GM19025 (cell line): ENCODE data around the gene ZBTB7C.

Experiments used
- ATAC-seq: cut with Tn5 transposase; IDR thresholded peaks from one replicate; pipeline ENCODE4 v1.9.1; 2021; ENCODE audit warnings: mild to moderate bottlenecking, low read depth, moderate library complexity; ENCODE audit not compliant: unreplicated experiment

Gene ZBTB7C

DNA sequence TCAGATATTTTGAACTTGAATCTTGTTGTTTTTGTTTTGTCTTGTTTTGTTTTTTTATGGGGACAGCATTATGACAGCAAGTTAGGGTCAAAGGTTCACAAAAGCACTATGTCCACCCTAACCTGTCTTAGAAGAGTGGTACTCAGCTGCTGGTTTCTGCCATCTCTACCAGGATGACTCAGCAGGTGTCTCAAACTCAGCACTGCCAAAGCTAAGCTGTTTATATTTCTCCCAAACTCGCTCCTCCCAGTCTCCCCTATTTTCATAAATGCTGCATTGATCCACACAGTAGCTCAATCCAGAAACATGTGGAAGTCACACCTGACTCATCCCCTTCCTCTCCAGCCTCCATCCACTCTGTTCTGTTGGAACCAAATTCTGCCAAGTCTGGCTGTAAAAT is 134.9 kb downstream of the ZBTB7C start:
- no peak for ATAC-seq

DNA sequence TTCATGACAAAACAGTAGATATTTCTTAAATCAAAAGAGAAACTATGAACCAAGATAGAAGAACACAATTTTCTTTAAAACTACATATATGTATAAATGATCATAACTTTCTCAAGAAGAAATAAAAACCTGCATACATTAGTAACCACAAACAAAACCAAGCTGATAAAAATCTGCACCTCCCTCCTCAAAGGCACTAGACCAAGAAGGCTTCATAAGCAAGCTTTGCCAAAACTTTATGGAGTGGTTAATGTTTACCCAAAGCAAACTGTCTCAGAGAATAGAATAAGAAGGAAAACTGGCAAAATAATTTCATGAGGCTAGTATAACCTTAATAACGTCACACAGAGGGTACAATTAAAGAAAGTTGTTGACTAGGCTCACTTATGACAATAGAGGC is 138.3 kb downstream of the ZBTB7C start:
- no peak for ATAC-seq

DNA sequence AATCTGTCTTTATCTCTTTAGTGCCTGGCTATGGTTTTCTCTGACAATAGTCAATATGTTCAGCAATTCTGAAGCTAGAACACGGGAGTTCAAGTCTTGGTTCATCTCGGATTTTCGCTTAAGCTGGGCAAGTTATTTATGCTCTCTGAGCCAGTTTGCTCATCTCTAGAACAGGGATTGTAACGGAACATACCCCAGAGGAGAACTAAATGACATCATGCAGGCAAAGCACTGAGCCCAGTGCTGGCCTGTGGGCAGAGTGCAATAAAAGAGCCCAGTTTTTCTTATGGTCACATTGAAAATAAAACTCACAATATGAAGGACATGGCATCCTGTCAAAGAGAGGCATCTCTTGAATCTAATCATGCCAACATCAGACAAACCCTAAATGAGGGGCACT is 143.9 kb downstream of the ZBTB7C start:
- no peak for ATAC-seq

DNA sequence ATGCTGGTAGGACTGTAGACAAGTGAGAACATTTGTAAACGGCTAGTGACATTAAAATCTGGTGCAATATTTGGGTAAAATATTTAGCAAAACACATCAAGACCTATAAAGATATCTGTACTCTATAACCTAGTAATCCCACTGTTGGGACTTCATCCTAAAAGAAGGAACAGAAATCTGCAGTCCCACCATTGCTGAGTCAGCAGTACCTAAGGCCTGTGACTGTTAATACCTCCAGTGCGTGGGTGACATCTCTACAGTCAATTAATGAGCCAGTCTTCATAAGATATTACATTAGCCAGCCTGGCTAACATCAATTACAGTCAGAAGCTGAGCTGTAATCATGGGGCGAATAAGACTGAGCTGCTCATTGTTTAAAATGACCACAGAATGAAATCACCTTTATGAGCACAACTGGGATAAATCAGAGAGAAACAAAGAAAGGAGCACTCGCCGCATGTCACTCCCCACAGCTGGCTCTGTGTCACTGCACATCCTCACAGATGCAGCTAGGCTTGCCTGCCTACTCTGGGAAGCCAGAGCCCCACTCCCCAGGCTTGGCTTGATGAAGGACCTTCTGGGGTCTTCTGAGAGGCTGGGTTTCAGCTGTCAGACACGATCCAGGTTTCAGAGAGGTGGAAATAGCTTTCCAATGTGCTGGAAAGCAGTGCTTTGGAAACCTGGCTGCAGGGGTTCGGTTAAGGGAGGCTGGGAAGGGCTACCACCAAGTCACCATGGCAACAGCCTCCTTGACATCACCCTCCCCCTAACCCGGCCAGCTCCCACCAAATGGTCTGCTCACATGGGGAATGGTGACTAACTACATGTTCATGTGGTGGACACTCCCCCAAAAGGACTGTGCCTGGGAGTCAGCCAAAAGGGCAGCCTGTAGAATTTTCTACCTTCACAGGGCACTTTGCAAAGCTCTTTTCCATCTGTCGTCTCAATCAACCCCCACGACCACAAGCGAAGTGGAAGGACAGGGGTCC is 145.0 kb downstream of the ZBTB7C start:
- ATAC-seq: no peak

DNA sequence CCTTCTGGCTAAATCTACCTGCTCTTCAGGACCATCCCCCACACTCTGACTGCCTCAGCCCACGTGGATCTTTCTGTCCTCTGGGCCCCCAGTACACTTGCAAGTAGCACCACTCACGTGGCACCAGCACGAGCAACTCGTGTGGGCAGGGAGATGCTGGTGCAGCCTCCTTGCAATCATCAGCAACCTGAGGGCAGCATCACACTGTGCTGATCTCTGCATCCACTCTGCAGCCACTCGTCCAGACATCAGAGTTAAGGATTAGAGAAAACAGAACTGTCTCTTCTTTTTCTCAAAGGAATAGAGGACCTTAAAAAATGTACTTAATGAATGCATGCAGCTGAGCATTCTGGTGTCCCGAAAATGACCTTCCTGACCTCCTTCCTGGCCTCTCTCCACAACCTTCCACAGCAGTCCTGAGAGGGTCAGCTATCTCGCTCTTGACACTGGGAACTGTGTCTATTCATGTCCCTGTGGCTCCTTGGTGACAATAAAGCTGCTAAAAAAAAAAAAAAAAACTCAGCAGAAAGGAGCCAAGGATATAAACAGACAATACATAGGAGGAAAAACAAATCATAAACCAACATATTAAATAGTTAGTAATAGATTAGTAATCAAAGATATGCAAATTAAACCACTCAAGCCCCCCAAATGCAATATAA is 145.9 kb downstream of the ZBTB7C start:
- ATAC-seq: no peak

DNA sequence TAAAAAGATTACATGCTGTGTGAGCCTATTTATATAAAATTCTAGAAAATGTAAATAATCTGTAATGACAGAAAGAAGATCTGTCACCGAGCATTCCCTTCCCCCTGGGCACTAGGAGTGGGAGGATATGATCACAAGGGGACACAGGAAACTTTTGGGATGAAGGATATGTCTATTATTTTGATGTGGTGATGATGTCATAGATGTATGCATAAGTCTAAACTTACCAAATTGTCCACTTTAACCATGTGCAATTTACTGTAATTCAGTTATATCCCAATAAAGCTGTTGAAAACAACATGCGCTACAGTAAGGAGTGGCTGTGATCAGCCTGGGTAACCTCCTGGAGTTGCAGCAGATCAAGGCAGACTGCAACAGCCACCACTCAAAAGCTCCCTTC is 148.9 kb downstream of the ZBTB7C start:
- no peak for ATAC-seq

DNA sequence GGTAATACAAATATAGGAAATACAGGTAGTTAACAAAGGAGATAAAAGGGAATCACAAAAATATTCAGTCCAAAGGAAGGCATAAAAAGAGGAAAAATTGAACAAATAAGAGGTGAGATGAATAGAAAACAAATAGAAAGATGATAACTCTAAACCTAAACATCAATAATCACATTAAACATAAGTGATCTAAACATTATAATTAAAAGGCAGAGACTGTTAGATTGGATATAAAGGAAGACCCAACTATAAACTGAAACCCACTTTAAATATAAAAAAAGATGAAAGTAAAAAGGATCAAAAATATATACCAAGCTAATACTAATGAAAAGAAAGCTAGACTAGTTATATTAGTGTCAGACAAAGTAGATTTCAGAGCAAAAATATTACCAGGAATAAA is 152.3 kb downstream of the ZBTB7C start:
- no peak for ATAC-seq

DNA sequence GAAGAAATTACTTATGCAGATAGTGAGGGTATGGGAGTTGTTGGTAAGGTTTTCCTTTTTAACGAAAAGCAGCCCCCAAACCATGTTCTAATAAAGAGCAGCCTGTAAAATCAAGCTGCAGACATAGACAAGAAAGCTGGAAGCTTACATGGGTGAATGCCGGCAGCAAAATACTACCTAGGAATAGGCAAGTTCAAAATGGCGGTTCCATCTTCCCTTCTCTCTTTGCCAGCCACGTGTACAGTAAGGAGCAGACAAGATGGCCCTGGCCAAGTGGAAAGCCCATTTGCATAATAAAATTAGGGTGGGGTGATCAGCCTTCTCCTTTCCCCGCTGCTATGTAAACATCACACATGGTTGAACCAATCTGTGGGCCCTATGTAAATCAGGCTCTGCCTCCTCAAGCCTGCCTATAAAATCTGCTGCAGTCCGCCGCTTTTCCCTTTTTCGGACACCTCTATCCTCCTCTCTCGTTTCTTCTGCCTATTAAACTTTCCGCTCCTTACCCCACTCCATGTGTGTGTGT is 155.0 kb downstream of the ZBTB7C start:
- no peak for ATAC-seq

DNA sequence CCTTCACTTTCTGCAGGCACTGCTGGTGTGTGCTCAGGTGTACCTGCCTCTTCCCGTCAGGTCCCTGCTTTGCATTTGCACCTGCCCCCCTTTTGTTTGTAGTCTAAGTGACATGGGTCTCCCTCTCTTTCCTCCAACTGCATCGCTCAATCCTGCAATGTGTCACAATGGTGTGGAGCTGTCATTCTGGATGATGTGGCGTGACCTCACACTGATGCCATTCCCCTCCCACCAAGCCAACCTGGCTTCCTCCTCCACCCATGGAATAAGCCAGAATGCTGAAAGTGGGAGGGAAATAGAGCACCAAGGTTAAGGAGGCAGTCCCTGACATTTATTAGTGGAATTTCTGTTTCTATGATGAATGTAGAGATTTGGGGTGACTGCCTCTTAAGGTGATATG is 156.7 kb downstream of the ZBTB7C start:
- ATAC-seq: no peak

DNA sequence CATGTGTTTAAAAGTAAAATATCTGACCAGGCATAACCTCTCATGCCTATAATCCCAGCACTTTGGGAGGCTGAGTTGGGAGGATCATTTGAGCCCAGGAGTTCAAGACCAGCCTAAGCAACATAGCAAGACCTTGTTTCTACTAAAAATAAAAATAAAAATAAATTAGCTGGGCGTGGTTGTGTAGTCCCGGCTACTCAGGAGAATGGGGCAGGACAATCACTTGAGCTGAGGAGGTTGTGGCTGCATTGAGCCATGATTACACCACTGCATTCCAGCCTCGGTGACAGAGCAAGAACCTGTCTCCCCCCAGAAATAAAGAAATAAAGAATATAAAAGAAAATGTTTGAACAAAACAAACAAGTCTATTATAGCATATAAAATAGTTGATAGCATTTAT is 158.3 kb downstream of the ZBTB7C start:
- no peak for ATAC-seq

DNA sequence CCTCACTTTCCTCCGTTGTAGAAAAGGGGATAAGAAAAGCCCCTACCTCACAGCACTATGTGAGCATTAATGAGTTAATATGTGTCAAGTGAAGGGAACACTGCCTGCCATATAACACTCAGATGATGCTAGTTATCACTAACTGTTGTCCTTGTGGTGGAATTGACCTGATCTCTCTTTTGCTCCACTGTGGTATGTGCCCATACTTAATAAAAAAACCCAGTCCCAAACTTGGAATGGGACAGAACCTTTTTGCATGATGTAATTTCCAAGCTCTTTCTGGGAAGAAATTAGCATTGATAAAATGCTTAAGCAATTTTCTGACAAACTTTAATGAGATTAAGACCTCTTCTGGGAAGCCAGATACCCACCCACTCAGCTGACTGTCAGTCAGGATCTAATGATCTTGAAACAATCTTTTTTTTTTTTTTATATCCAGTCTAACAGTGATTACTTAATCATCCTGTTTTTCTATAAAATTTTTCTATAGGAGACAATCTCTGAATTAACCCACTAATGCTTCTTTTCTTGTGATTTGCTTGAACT is 158.7 kb downstream of the ZBTB7C start:
- no peak for ATAC-seq

DNA sequence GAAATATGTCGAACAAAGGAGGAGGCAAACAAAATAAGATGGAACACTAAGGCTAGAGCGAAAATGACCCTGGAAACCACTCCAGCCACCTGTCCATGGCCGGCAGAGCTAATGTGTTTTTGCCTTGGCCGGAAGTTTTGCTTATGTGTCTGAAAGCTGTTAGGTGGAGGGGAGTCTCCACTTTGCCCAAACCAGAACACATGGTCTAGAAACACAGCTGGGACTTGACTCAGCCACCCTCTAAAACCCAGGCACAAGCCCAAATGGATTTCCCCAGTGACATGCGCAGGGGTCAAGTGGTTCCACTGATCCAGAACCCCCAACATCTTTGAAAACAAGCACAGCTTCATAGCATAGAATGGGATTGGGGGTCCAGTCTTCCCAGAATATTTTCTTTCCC is 159.3 kb downstream of the ZBTB7C start:
- ATAC-seq: no peak

DNA sequence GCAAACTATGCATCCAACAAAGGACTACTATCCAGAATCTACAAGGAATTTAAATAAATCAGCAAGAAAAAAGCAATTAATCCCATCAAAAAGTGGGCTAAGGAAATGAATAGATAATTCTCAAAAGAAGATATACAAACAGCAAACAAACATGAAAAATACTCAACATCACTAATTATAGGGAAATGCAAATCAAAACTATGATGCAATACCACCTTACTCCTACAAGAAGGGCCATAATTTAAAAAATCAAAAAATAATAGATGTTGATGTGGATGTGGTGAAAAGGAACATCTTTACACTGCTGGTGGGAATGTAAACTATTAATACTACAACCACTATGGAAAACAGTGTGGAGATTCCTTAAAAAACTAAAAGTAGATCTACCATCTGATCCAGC is 164.7 kb downstream of the ZBTB7C start:
- no peak for ATAC-seq

DNA sequence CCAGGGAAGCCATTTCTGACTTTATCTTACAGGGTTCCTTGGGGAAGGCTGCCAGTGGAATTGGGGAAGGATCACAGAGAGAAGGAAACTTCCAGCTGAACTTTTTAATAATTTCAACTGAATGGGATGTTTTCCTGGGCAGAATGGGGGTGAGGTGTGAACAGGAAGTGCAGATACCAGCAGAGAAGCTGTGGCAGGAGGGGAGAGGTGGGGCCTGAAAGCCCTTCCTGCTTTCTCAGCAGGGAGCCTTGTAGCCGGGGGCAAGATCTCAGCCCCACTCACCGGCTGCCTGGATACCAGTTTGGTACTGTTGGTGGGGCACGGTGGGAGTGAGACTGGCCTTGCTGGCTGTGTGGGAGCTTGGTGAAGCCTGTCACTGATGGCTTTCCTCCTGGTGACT is 170.5 kb downstream of the ZBTB7C start:
- no peak for ATAC-seq

DNA sequence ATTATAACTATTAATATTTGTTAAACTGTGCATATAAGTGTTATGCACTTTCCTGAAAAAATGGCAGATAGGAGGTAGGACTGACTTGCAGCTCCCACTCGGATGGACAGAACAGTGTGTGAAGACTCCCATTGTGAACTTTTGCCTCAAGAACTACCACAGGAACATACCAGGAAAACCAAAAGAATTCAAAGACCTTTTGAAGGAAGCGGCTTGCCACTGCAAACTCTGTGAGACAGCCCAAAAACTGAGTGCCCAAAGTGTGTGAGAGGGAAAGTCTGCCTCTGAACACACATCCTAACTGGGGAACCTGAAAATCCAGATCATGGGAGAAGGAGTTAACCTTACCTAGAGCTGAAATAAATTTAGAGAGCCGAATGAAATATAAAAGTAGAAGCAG is 171.0 kb downstream of the ZBTB7C start:
- ATAC-seq: no peak

DNA sequence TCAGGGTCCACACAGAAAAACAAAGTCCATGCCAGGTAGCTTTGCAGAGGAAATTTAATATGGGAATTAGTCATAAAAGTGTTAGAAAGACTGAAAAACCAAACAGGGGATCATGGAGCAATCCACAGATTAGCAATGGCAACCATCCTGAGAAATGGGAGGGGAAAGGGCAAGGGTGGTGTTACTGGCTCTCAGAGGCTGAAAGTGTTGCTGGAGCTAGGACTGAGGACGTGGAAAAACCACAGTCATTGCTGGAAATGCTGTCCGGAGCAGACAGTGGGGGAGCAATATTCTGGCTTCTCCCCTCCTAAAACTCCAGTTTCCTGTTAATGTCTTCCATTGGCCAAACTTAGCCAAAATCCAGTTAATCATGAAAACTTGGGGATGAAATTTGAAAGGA is 172.4 kb downstream of the ZBTB7C start:
- ATAC-seq: no peak

DNA sequence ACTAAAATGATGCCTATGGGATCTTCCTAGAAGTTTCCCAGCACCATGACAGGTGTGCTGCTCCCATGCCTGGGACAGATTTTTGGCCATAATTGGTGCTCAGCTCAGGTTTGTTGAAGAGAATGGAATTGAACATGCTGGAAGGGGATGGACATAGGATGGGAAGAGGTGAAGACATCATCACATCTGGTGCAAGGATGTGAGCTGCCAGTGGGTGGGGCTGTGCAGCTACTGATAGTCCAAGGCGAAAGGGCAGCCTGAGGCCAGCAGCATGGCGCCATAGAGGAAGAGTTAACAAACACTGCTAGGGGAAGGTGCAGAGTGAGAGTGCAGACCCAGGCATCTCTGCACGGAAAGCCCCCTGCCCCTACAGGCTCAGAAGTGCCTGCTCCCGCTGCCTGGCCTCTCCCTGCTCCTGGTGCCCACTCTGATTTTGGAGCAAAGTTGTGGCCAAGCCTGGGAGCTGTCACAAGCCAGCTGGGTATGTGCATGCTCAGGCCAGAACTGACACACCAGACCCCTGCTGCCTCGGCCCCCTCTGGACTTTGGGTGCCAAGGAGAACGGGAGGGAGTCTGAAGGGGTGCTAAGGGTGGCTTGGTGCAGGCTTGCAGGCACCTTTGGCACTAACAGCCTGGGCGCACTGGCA is 178.6 kb downstream of the ZBTB7C start:
- ATAC-seq: no peak

DNA sequence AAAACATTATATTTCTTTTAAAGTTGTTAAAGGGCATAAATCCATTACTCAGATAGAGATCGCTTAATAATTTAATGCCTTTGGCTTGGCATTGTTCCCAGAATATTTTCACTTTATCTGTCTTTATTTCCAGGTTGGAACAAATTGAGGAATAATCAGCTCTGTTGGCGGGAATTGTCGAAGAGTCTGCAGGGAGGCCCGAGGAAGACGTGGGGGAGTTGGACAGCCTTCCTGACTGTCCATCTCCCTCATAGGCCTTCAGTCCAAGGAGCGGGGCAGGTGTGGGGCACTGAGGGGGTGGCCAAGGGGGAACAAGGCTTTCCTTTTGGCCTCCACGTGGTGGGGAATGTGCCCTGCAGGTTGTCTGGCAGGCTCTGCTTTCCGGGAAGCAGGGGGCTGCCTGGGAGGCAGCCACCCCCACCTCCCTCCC is 179.6 kb downstream of the ZBTB7C start:
- no peak for ATAC-seq

DNA sequence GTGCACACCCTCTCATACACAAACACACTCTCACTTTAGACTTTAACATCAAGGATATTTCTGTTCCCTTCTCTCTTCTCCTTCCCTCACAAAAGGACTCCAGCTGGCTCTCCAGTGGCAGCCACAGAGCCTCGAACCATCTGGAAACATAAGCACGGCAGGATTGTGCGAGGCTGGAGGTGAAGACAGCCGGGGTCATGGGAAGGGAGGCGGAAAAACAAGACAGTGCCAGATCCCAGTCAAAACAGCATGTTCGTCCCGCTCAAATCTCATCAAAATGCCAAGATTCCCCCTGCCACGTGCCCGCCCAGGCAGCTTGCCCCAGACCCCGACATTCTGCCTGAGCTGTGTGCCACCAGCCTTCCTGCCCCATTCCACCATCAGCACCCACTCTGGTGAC is 180.3 kb downstream of the ZBTB7C start:
- ATAC-seq: no peak

DNA sequence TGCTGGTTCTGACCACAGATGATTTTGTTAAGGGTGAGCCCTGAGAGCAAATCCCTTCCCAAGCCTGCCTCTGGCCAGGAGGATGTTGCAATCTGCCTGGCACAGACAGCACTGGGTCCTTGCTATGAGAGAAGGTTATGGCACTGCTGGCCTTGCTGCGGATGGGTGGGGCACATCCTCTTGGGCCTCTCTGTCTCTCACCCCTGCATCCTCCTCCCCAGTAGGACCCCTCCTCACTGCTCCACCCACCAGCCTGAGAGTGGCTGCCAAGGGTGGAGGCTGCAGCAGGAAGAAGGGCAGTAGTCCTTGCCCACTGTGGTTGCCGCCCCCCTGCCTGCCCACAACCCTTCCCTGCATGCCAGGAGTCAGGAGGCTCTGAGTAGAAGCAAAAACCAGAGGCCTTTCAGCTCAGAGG is 180.9 kb downstream of the ZBTB7C start:
- ATAC-seq: no peak

DNA sequence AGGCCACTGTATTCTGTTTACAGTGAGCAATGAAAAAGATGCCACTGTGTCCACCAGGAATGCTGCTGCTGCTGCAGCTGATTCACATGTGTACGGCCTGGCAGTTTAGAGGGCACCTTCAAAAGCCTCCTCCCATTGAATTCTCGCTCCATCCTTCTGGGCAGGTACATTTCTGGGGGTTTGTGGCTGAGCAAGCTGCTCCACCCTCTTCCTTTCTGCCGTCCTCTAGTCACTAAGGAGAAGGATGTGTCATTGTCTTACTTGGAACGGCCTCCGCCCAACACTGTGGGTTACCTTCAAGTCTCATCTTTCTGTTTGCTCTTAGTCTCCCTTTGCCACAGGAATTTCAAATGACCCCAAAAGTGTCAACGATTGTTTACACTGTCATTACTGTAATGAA is 182.0 kb downstream of the ZBTB7C start:
- no peak for ATAC-seq
